Activated T-helper 1 cell treated with anti-CD3 and anti-CD28 coated beads, Interleukin-2, amount 50 U/mL, for 16 hours (primary cell): ENCODE measurements around the gene ATG7.
"Not testable (repeated sequence)": the region's sequence is repeated elsewhere in the genome, so short reads cannot be mapped to it uniquely, and the experiment has no call there.

ENCODE experiments used
- DNase-seq, 2 donors: peaks; one replicate each; pipeline ENCODE4 v3.0.0-alpha.2; 2020; ENCODE audit warnings: low read depth in 1 of 2, low spot score in 1 of 2

ATG7 gene

DNA sequence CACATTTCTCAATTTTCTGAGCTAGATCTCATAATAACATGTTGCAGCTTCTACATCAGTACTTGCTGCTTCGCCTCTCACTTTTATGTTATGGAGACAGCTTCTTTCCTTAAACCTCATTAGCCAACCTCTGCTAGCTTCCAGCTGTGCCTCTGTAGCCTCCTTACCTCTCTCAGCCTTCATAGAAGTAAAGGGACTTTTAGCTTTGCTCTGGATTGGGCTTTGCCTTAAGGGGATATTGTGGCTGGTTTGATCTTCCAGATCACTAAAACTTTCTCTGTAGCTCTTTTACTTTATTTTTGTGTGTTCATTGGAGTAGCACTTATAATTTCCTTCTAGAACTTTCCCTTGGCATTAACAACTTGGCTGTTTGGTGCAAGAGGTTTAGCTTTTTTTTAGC, 150.1 kb downstream of the ATG7 start:
- no peak for DNase-seq

GRCh38 chr3:11423868-11424267, 151.7 kb downstream of the ATG7 start:
- DNase-seq = no peak

DNA sequence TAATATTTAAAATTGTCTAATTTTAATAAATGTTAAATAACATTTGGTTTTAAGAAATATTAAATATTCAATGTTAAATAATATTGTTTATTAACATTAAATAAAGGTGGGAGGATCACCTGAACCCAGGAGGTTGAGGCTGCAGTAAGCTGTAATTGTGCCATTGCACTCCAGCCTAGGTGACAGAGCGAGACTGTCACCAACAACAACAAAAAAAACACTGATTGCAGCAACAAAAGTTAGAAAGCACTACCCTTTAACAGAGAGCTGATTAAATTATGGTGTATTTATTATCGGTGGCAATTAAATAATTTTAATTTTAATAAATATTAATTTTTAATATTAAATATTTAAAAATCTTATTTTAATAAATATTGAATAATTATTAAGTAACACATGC, 152.1 kb downstream of the ATG7 start:
- no peak for DNase-seq

- no peak for DNase-seq
These were observed 158.0 kb downstream of the ATG7 start for GRCh38 chr3:11430207-11430606.

DNA sequence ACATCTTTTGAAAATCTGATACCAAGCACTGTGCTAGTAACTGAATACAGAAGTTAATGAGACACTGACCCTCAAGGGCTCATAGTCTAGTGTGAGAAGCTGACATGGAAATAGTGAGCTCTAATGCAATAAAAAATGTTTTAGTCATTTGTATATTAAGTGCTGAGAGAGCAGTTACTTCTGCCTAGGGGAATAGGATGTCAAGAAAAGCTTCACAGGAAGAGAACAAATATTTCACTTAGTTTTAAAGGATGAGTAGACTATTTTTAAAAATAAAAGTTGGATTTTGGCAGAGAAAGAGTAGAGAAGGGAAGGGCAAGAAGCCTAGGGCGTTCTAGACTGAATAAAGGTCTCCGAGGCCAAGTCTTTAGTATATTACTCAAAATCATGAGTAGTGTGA, 158.4 kb downstream of the ATG7 start:
- DNase-seq = no peak

- no peak for DNase-seq
These were observed 159.1 kb downstream of the ATG7 start for GRCh38 chr3:11431319-11431718.

DNA sequence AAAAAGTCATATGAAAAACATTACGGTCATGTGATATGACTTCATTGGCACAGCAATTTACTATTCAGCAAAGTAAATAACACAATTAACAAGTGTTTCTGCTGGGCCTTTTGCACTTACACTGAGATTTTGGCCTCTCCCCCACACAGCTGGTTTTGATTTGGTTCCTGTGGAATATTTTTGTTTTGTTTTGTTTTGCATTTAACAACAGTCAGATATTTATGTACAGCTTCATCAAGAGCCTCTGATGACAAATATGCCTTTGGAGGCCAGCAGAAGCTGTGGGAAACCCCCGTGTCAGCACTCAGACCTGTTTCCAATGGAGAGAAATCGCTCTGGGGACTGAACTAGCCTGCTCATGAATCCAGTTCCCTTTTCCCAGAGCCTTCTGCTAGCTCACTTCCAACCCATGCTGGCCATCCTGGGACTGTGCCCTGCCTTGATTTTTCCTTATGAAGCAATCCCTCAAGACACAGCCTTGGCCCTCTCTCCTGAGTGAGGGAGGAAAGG, 161.9 kb downstream of the ATG7 start:
- DNase-seq = no peak

- no peak for DNase-seq
These were observed 162.4 kb downstream of the ATG7 start for GRCh38 chr3:11434563-11435096.

GRCh38 chr3:11435440-11436165, 163.4 kb downstream of the ATG7 start:
- DNase-seq = no peak

- DNase-seq = no peak
These were observed 164.6 kb downstream of the ATG7 start for GRCh38 chr3:11436775-11437174.

GRCh38 chr3:11437506-11437905, 165.3 kb downstream of the ATG7 start:
- DNase-seq = no peak

DNA sequence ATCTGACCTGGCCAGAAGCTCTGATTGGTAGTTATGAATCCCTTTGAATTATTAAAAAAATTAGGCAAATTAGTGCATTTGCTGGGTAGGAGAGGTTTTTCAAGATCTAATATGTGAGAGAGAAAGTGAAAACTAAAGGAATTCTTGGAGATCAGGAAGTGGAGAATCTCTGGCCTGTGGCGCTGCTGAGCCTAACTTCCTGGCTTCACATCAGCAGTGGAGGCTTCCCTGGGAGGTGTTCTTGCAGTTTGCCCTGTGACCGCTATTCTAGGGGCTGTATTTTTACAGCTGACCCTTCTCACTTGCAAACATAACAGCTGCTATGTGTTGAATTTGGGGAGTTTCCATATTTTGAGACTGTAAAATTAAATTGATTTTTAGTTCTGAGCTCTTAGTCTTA, 166.4 kb downstream of the ATG7 start:
- DNase-seq = no peak

GRCh38 chr3:11441346-11441745, 169.1 kb downstream of the ATG7 start:
- DNase-seq = not testable (repeated sequence)

- DNase-seq = no peak
These were observed 172.2 kb downstream of the ATG7 start for GRCh38 chr3:11444404-11444803.

- DNase-seq = not testable (repeated sequence)
These were observed 173.0 kb downstream of the ATG7 start for GRCh38 chr3:11445193-11445592.

- no peak for DNase-seq
These were observed 173.7 kb downstream of the ATG7 start for GRCh38 chr3:11445883-11446282.

DNA sequence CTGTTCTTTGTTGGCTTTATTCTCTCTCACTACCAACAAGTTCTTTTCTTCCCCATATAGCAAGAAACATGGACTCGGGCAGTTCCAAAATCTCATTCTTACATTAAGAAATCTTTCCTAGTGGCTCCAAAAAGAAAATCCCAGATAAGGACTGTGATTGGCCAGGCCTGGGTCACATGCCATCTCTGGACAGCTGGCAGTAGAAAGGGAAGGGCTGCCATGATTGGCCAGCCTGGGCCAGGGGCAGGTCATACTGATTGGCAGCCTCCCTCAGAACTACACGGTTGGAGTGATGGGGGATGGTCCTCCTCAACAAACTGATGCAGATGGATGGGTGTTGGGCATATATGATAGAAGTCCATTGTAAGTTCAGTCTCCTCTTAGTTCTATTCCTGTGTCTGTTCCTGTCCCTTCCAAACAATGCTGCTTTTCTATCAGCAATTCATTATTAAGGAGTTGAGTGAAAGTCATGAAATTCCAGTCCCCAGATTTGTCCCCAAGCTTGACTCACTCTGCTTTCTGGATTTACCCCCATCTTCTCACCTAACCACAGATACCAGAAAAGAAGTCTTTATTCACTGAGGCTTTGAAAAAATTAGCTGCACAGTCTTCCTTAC, 175.5 kb downstream of the ATG7 start:
- DNase-seq = no peak

- DNase-seq = no peak
These were observed 177.8 kb downstream of the ATG7 start for GRCh38 chr3:11450015-11450414.

- no peak for DNase-seq
These were observed 180.1 kb downstream of the ATG7 start for GRCh38 chr3:11452312-11452711.

DNA sequence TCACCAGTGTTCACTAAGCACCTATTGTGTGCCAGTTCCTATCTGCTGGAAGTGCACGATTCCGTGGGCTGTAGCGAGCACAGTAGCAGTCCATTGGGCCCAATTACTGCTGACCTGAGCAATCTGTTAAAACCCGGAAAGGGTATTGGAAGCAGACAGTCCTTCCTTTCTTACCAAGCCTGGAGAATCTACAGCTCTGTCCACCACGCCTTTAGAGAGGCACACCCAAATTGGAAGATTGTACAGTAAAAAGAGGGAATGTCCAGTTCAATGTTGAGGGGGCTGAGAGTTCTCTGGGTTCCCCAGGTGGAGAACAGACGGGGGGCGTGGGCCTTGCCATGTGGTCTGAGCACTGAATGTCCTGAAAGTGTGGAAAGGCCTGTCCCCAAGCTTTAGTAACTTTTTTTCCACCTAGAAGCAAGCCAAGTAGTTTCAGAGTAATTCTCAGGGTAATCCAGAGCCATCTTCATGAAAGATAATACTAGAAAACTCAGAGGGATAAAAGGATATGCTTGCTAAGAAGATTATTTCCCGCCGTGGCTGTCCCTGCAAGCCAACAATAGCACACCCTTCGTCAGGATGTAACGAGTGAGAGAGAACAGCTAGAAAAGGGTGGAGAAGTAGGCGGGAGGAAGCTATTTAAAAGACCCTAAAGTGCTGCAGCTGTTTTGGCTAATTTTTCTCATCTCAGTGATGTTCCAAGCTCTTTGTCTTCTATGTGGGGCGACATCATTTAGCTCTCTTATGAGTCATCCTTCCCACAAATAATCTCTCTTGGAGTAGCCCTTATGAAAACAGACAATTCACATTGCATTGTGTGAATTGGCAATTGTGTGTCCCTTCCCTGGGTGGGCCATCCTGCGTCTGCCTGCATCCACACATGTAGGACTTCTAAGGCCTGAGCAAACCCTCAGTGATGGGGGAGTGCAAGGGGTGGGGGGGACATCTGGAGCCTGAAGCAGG, 181.0 kb downstream of the ATG7 start:
- no peak for DNase-seq

DNA sequence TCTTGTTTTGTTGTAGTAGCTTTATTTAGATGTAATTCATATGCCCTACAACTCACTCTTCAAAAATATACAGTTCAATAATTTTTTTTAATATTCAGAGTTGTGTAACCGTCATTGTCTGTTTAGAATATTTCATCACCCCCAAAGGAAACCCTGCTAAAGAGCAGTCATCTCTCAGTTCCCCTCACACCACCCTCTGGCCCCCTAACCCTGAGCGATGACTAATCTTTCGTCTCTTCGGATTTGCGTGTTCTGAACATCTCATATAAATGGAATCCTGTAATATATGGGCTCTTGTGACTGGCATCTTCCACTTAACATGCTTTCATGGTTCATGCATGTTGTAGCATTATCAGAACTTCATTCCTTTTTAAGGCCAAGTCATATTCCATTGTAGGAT, 183.8 kb downstream of the ATG7 start:
- DNase-seq = no peak
